Thoracic aorta (tissue), 2 donors: ENCODE data around the gene SDS. TPM values are rescaled to one million over a fixed set of nuclear protein-coding genes. Genes with fewer than 3 reads are reported as not detected.

Experiments used
- ATAC-seq: fragments of 150-250 bp; one replicate; pipeline ENCODE4 v1.8.0; 2017; ENCODE audit warnings: low read depth; ENCODE audit not compliant: insufficient number of reproducible peaks, low FRiP score
- DNase-seq: peaks from one replicate; pipeline ENCODE4 v3.0.0-alpha.2; 2020; ENCODE audit warnings: low spot score
- H3K27ac ChIP-seq, 2 donors: fragments of 200-600 bp; sonication (generic); 1 replicate in 1 of 2; 2 replicates in 1 of 2; pipeline ENCODE4 v1.5.1; 2016; ENCODE audit warnings: mild to moderate bottlenecking in 2 of 2, moderate library complexity in 2 of 2
- H3K27me3 ChIP-seq: fragments of 200-600 bp; sonication (generic); replicated peaks from 2 replicates; pipeline ENCODE4 v1.6.0; 2016; ENCODE audit warnings: mild to moderate bottlenecking; ENCODE audit not compliant: insufficient read depth
- H3K36me3 ChIP-seq: fragments of 200-600 bp; sonication (generic); one replicate; pipeline ENCODE4 v1.5.1; 2016
- H3K4me1 ChIP-seq, 2 donors: fragments of 200-600 bp; sonication (generic); 1 replicate in 1 of 2; 2 replicates in 1 of 2; pipeline versions ENCODE4 v1.5.1 to v1.6.0; 2016; ENCODE audit warnings: low read depth in 2 of 2, mild to moderate bottlenecking in 1 of 2; ENCODE audit not compliant: control insufficient read depth in 1 of 2
- H3K4me3 ChIP-seq: fragments of 200-600 bp; sonication (generic); 2 replicates; pipeline ENCODE4 v1.5.1; 2016; ENCODE audit warnings: mild to moderate bottlenecking
- H3K9me3 ChIP-seq: fragments of 200-600 bp; sonication (generic); 2 replicates; pipeline ENCODE4 v1.5.1; 2016
- CTCF ChIP-seq: fragments of 200-600 bp; sonication (generic); IDR thresholded peaks from one replicate; pipeline ENCODE4 v1.5.1; 2019; ENCODE audit warnings: antibody characterized with exemption
- total RNA-seq, 2 donors: library from RNA; depleted of rRNA; stranded (reverse); fragments of >200 nt; gene quantifications; one replicate each; pipeline versions ENCODE4 v1.1.0 to v1.2.3, GENCODE V29; 2016

SDS gene
- total RNA-seq, 2 donors from 2014 or later, result 5.9 TPM; not detected in 1

GRCh38 chr12:113398346-113399290, 5.1 kb downstream of the SDS start:
- Histone ChIP-seq H3K27ac (no peak overlapping the region), H3K4me3 (no peak overlapping the region), H3K27me3 (no peaks in the 10 kb centered on the region), H3K36me3 (no peaks in the 10 kb centered on the region), H3K9me3 (no peaks in the 10 kb centered on the region), H3K4me1 (no peaks in the 10 kb centered on the region)
- ATAC-seq (no peak), DNase-seq (no peak)
- TF ChIP-seq CTCF, result no peak

GRCh38 chr12:113397497-113398197, 6.0 kb downstream of the SDS start:
- H3K27me3 ChIP-seq, result no peaks in the 10 kb centered on the region
- H3K4me1 ChIP-seq, result no peaks in the 10 kb centered on the region
- ATAC-seq (no peak), DNase-seq (no peak)
- no peak overlapping the region for H3K4me3 ChIP-seq
- no peaks in the 10 kb centered on the region for H3K36me3 ChIP-seq
- TF ChIP-seq CTCF, result no peak
- H3K27ac ChIP-seq, result no peak overlapping the region
- H3K9me3 ChIP-seq, result no peaks in the 10 kb centered on the region

- H3K4me1 ChIP-seq, result no peaks in the 10 kb centered on the region
- H3K9me3 ChIP-seq, result no peaks in the 10 kb centered on the region
- no peaks in the 10 kb centered on the region for H3K36me3 ChIP-seq
- no peak overlapping the region for H3K4me3 ChIP-seq
- ATAC-seq (no peak), DNase-seq (no peak)
- H3K27ac ChIP-seq, result no peak overlapping the region
- H3K27me3 ChIP-seq, result no peaks in the 10 kb centered on the region
- no peak for TF ChIP-seq CTCF
These were observed 6.7 kb downstream of the SDS start for GRCh38 chr12:113396828-113397496.

- DNase-seq, result no peak
- no peak for TF ChIP-seq CTCF
- Histone ChIP-seq H3K9me3 (no peaks in the 10 kb centered on the region), H3K27me3 (no peaks in the 10 kb centered on the region), H3K27ac (no peak overlapping the region), H3K4me1 (no peaks in the 10 kb centered on the region), H3K4me3 (no peak overlapping the region), H3K36me3 (peaks cover 2% of the 10 kb centered on the region)
- ATAC-seq, result no peak
These were observed 7.5 kb downstream of the SDS start for GRCh38 chr12:113396200-113396599.

- Histone ChIP-seq H3K9me3 (no peaks in the 10 kb centered on the region), H3K27me3 (no peaks in the 10 kb centered on the region), H3K4me1 (no peaks in the 10 kb centered on the region), H3K27ac (no peak overlapping the region), H3K4me3 (no peak overlapping the region), H3K36me3 (peaks cover 8% of the 10 kb centered on the region)
- no peak for ATAC-seq
- TF ChIP-seq CTCF, result no peak
- no peak for DNase-seq
These were observed 8.6 kb downstream of the SDS start for GRCh38 chr12:113395119-113395518.
